H1 (cell line): ENCODE results near the gene CROT. TPM values are rescaled to one million over a fixed set of nuclear protein-coding genes. Genes with fewer than 3 reads are reported as not detected.

Experiments used
- CTCF ChIA-PET: fragments of 300-600 bp; sonication (Branson Sonifier 250); formaldehyde crosslinking; loops from one replicate; lab custom pipeline; 2021; ENCODE audit not compliant: partially characterized antibody; lab: Charles Lee
- POLR2A ChIA-PET: fragments of 300-600 bp; sonication (Branson Sonifier 250); formaldehyde crosslinking; loops from one replicate; lab custom pipeline; 2021; ENCODE audit warnings: inconsistent platforms; ENCODE audit not compliant: partially characterized antibody; lab: Charles Lee
- DNase-seq, 2 experiments: peaks; one replicate each; pipeline versions ENCODE4 v3.0.0 to v3.0.0-alpha.2; 2010 to 2022; ENCODE audit warnings: low spot score in 2 of 2, low read depth in 1 of 2, mixed read lengths in 1 of 2
- FAIRE-seq: peaks from 2 replicates; lab custom pipeline; 2011; peaks lifted over from hg19 to GRCh38; lab: Jason Lieb, UNC
- H2AFZ ChIP-seq: 2 replicates; pipeline ENCODE4 v1.8.1; 2012; ENCODE audit warnings: low read length, inconsistent platforms
- H2AK5ac ChIP-seq: 2 replicates; pipeline ENCODE4 v1.6.1; 2013; ENCODE audit warnings: low read depth, low read length
- H2BK120ac ChIP-seq: replicated peaks from 2 replicates; pipeline ENCODE3; 2013; ENCODE audit warnings: low read depth, low read length, inconsistent platforms
- H2BK12ac ChIP-seq: 2 replicates; pipeline ENCODE4 v1.6.1; 2013; ENCODE audit warnings: low read depth, low read length
- H2BK15ac ChIP-seq: 2 replicates; pipeline ENCODE4 v1.6.1; 2013; ENCODE audit warnings: low read length
- H2BK20ac ChIP-seq: 2 replicates; pipeline ENCODE4 v1.6.1; 2013; ENCODE audit warnings: low read length
- H2BK5ac ChIP-seq: 2 replicates; pipeline ENCODE4 v1.6.1; 2013; ENCODE audit warnings: low read depth, low read length
- H3K14ac ChIP-seq: 2 replicates; pipeline ENCODE4 v1.6.1; 2013; ENCODE audit warnings: inconsistent platforms; ENCODE audit not compliant: insufficient read length
- H3K18ac ChIP-seq: 2 replicates; pipeline ENCODE4 v1.6.1; 2013; ENCODE audit warnings: low read length; ENCODE audit errors: extremely low read depth
- H3K23ac ChIP-seq: 2 replicates; pipeline ENCODE4 v1.6.1; 2013; ENCODE audit warnings: inconsistent platforms; ENCODE audit not compliant: insufficient read length
- H3K23me2 ChIP-seq: 2 replicates; pipeline ENCODE4 v1.6.1; 2013; ENCODE audit warnings: low read depth, low read length
- H3K27ac ChIP-seq: 2 replicates; pipeline ENCODE4 v1.6.1; 2011; ENCODE audit warnings: low read depth, low read length, inconsistent platforms
- H3K27me3 ChIP-seq, 4 experiments: replicated peaks in 1 of 4; 1 replicate in 1 of 4; 2 replicates in 3 of 4; pipeline versions ENCODE4 v1.6.1 to v1.8.1; 2011 to 2013; ENCODE audit warnings: low read length in 3 of 4, mild to moderate bottlenecking in 3 of 4, inconsistent platforms in 2 of 4, mixed read lengths in 2 of 4, moderate library complexity in 1 of 4; ENCODE audit not compliant: control insufficient read depth in 3 of 4, insufficient read depth in 3 of 4; ENCODE audit errors: extremely low read depth in 1 of 4
- H3K36me3 ChIP-seq, 4 experiments: 2 replicates each; pipeline versions ENCODE4 v1.6.1 to v1.8.1; 2011 to 2013; ENCODE audit warnings: mild to moderate bottlenecking in 4 of 4, low read length in 3 of 4, moderate library complexity in 2 of 4, control low read depth in 1 of 4, inconsistent platforms in 1 of 4; ENCODE audit not compliant: insufficient read depth in 4 of 4, control insufficient read depth in 2 of 4
- H3K4ac ChIP-seq: replicated peaks from 2 replicates; pipeline ENCODE3; 2013; ENCODE audit warnings: low read length, low read depth, mixed read lengths, inconsistent platforms; ENCODE audit not compliant: insufficient read length
- H3K4me1 ChIP-seq, 4 experiments: replicated peaks in 1 of 4; 1 replicate in 1 of 4; 2 replicates in 3 of 4; pipeline versions ENCODE4 v1.6.1 to v1.8.1; 2011 to 2013; ENCODE audit warnings: low read length in 3 of 4, inconsistent platforms in 2 of 4, mixed read lengths in 1 of 4; ENCODE audit not compliant: insufficient read depth in 4 of 4, control insufficient read depth in 3 of 4
- H3K4me2 ChIP-seq, 2 experiments: 2 replicates each; pipeline versions ENCODE4 v1.6.1 to v1.8.1; 2011 to 2013; ENCODE audit warnings: low read depth in 2 of 2, low read length in 2 of 2, control low read depth in 1 of 2, inconsistent platforms in 1 of 2, mild to moderate bottlenecking in 1 of 2; ENCODE audit not compliant: insufficient read depth in 1 of 2
- H3K4me3 ChIP-seq, 4 experiments: fragments of 200-600, 300-600 bp in 1 of 4; sonication (generic), shearing (Covaris generic), sonication (Bioruptor Twin) in 1 of 4; 2 replicates each; pipeline versions ENCODE4 v1.5.1 to v1.8.1; 2011 to 2016; ENCODE audit warnings: low read length in 4 of 4, low read depth in 3 of 4, control low read depth in 2 of 4, inconsistent platforms in 2 of 4, mild to moderate bottlenecking in 2 of 4, mixed read lengths in 1 of 4, moderate library complexity in 1 of 4; ENCODE audit not compliant: insufficient read depth in 2 of 4; ENCODE audit errors: extremely low read depth in 1 of 4
- H3K56ac ChIP-seq: replicated peaks from 2 replicates; pipeline ENCODE3; 2013; ENCODE audit warnings: low read depth, mild to moderate bottlenecking, mixed read lengths, low read length, inconsistent platforms; ENCODE audit not compliant: insufficient read length
- H3K79me1 ChIP-seq: 2 replicates; pipeline ENCODE4 v1.6.1; 2013; ENCODE audit warnings: low read depth, low read length, control low read depth
- H3K79me2 ChIP-seq, 2 experiments: 2 replicates each; pipeline versions ENCODE4 v1.6.1 to v1.8.1; 2012 to 2013; ENCODE audit warnings: low read length in 2 of 2, mild to moderate bottlenecking in 2 of 2, inconsistent platforms in 1 of 2; ENCODE audit not compliant: insufficient read depth in 2 of 2, control insufficient read depth in 1 of 2
- H3K9ac ChIP-seq, 4 experiments: replicated peaks in 1 of 4; 1 replicate in 1 of 4; 2 replicates in 3 of 4; pipeline versions ENCODE4 v1.6.1 to v1.8.1; 2011 to 2013; ENCODE audit warnings: low read depth in 3 of 4, low read length in 3 of 4, control low read depth in 2 of 4, mild to moderate bottlenecking in 2 of 4, moderate library complexity in 2 of 4, inconsistent platforms in 1 of 4; ENCODE audit errors: extremely low read depth in 1 of 4
- H3K9me3 ChIP-seq, 2 experiments: 2 replicates each; pipeline versions ENCODE4 v1.6.1 to v1.8.1; 2012 to 2013; ENCODE audit warnings: mild to moderate bottlenecking in 2 of 2, moderate library complexity in 2 of 2, control low read depth in 1 of 2, inconsistent platforms in 1 of 2, low read depth in 1 of 2, low read length in 1 of 2, mixed read lengths in 1 of 2; ENCODE audit not compliant: insufficient read depth in 2 of 2
- H4K20me1 ChIP-seq, 2 experiments: replicated peaks in 1 of 2; 2 replicates each; pipeline versions ENCODE3 to v1.8.1; 2011 to 2013; ENCODE audit warnings: inconsistent platforms in 2 of 2, low read length in 2 of 2, mild to moderate bottlenecking in 1 of 2; ENCODE audit not compliant: insufficient read depth in 2 of 2, control insufficient read depth in 1 of 2
- H4K5ac ChIP-seq: 2 replicates; pipeline ENCODE4 v1.6.1; 2013; ENCODE audit warnings: low read length, low read depth, mixed read lengths, inconsistent platforms; ENCODE audit not compliant: insufficient read length
- H4K8ac ChIP-seq: 2 replicates; pipeline ENCODE4 v1.8.0; 2013; ENCODE audit warnings: mild to moderate bottlenecking, moderate library complexity, low read length, inconsistent platforms; ENCODE audit not compliant: insufficient read depth; ENCODE audit errors: extremely low read depth
- H4K91ac ChIP-seq: replicated peaks from 2 replicates; pipeline ENCODE3; 2013; ENCODE audit warnings: low read length, mixed read lengths, inconsistent platforms; ENCODE audit not compliant: insufficient read length
- CHD1 ChIP-seq: IDR thresholded peaks from 2 replicates; pipeline ENCODE4 v1.6.1; 2012; ENCODE audit warnings: low read depth, low read length, improper control_type of control experiment
- FOSL1 ChIP-seq: IDR thresholded peaks from 2 replicates; pipeline ENCODE4 v1.6.1; 2011; ENCODE audit warnings: mild to moderate bottlenecking, low read depth, low read length, moderate library complexity; ENCODE audit not compliant: insufficient read depth
- TAF1 ChIP-seq: IDR thresholded peaks from 2 replicates; pipeline ENCODE4 v1.6.1; 2011; ENCODE audit warnings: mild to moderate bottlenecking, low read depth, low read length
- TCF12 ChIP-seq: IDR thresholded peaks from 2 replicates; pipeline ENCODE4 v1.6.1; 2011; ENCODE audit warnings: low read depth, mild to moderate bottlenecking, low read length
- WGBS, 2 experiments: shearing (Covaris generic) in 1 of 2; methylation state at CpG; one replicate each; pipeline versions ENCODE4 v1.1.6 to v1.1.7; 2013 to 2015; ENCODE audit warnings: low lambda C conversion rate in 2 of 2, mixed read lengths in 2 of 2, inconsistent platforms in 1 of 2, low coverage in 1 of 2, missing lambda C conversion rate in 1 of 2; ENCODE audit not compliant: insufficient replicate concordance in 2 of 2, insufficient coverage in 1 of 2, insufficient read length in 1 of 2; ENCODE audit errors: extremely low coverage in 1 of 2, missing lambda C conversion rate in 1 of 2; 5-methylcytosine and 5-hydroxymethylcytosine counted together
- polyA plus RNA-seq, 7 experiments: library from polyadenylated mRNA; depleted of rRNA in 3 of 7; stranded (reverse) in 5 of 7; unstranded in 2 of 7; fragments of >200 nt in 5 of 7; fragments of 200-250 nt in 2 of 7; gene quantifications; 1 replicate in 5 of 7; 2 replicates in 1 of 7; 4 replicates in 1 of 7; pipeline versions ENCODE4 v1.2.1 to v1.2.3, GENCODE V29; 2011 to 2013; ENCODE audit warnings: missing spikeins in 2 of 7, mixed read lengths in 2 of 7
- total RNA-seq: library from RNA; stranded (reverse); fragmentation: NEBNext Ultra II Directional; extraction: Animal tissue kit (Norgen Biotek cat#: 25700); gene quantifications from 2 replicates; pipeline ENCODE4 v1.2.1, GENCODE V29; 2021

Gene CROT
- total and polyA plus RNA-seq, 2 of the 8 experiments (the other 6 are each of a cell fraction or from before 2014, with no cell fraction given) = 2.2 to 5.6 TPM

- H3K36me3 ChIP-seq = peaks cover 0 to 4% (median 2%) of the 10 kb centered on the region in 4 experiments; a peak in 3 of 8 replicates
- no peak overlapping the region for H2AFZ ChIP-seq
- no peak overlapping the region for H2BK5ac ChIP-seq
- H4K20me1 ChIP-seq = no peaks in the 10 kb centered on the region
- H2BK120ac ChIP-seq = no peak overlapping the region
- H4K8ac ChIP-seq = no peak overlapping the region
- DNase-seq (no peak), FAIRE-seq (no peak)
- H2BK15ac ChIP-seq = no peak overlapping the region
- no peak overlapping the region for H3K9ac ChIP-seq
- no peak overlapping the region for H3K23ac ChIP-seq
- no peak overlapping the region for H3K18ac ChIP-seq
- no peak overlapping the region for H2BK20ac ChIP-seq
- TF ChIP-seq CHD1 (no peak), TAF1 (no peak), TCF12 (no peak), FOSL1 (no peak)
- CTCF ChIA-PET = interaction anchor here (0.9 to 2.3 kb wide), 5 partner anchors 22 to 242 kb away, joined by 3 to 5 read pairs (median 4); partner anchors contain the start of gene CROT
- POLR2A ChIA-PET = no interaction called here
- WGBS, 2 experiments = 87% methylated on average over 1 of the region's 1 CpG; no CpG with 5 or more reads in 1 of the 2 experiments
- H3K23me2 ChIP-seq = no peaks in the 10 kb centered on the region
- H3K9me3 ChIP-seq = peaks cover 13 to 18% of the 10 kb centered on the region in 2 experiments
- no peaks in the 10 kb centered on the region for H3K79me1 ChIP-seq
- H3K27me3 ChIP-seq = no peaks in the 10 kb centered on the region
- H3K14ac ChIP-seq = no peak overlapping the region
- H4K91ac ChIP-seq = no peak overlapping the region
- H3K4me2 ChIP-seq = no peak overlapping the region
- H3K27ac ChIP-seq = no peak overlapping the region
- no peak overlapping the region for H2BK12ac ChIP-seq
- H3K4ac ChIP-seq = no peak overlapping the region
- H3K56ac ChIP-seq = no peak overlapping the region
- no peaks in the 10 kb centered on the region for H3K4me1 ChIP-seq
- H4K5ac ChIP-seq = no peak overlapping the region
- H2AK5ac ChIP-seq = no peak overlapping the region
- no peak overlapping the region for H3K4me3 ChIP-seq
- H3K79me2 ChIP-seq = no peaks in the 10 kb centered on the region
These were observed 22.6 kb upstream of the CROT start for GRCh38 chr7:87322912-87323311.
